Liver (tissue), 3 donors: ENCODE measurements around the gene OSBP2.

Experiments used
- FOXA1 ChIP-seq: IDR thresholded peaks from 2 replicates; pipeline ENCODE4 v1.6.1; 2016; ENCODE audit warnings: antibody characterized with exemption
- GABPA ChIP-seq, 2 donors: IDR thresholded peaks in 1 of 2; conservative IDR thresholded peaks in 1 of 2; 2 replicates each; pipeline ENCODE4 v1.6.1; 2016; ENCODE audit warnings: antibody characterized with exemption in 2 of 2, mild to moderate bottlenecking in 1 of 2, moderate library complexity in 1 of 2
- RAD21 ChIP-seq, 2 donors: IDR thresholded peaks; 2 replicates each; pipeline ENCODE4 v1.6.1; 2016; ENCODE audit warnings: antibody characterized with exemption in 2 of 2, mild to moderate bottlenecking in 2 of 2
- SP1 ChIP-seq: IDR thresholded peaks from 2 replicates; pipeline ENCODE4 v1.6.1; 2018; ENCODE audit warnings: antibody characterized with exemption, mild to moderate bottlenecking
- YY1 ChIP-seq: IDR thresholded peaks from 2 replicates; pipeline ENCODE4 v1.6.1; 2016; ENCODE audit warnings: antibody characterized with exemption, mild to moderate bottlenecking
- TF ChIP-seq, protein P1 (sequence below): fragments of 150-350 bp; IDR thresholded peaks from 2 replicates; pipeline ENCODE4 v1.5.1; 2017; ENCODE audit warnings: improper control_type of control experiment, low read depth, low read length; ENCODE audit not compliant: missing input control
- TF ChIP-seq, protein P2 (sequence below): IDR thresholded peaks from 2 replicates; pipeline ENCODE4 v1.6.1; 2016; ENCODE audit warnings: antibody characterized with exemption, mild to moderate bottlenecking
- TF ChIP-seq, protein P3 (sequence below): IDR thresholded peaks from 2 replicates; pipeline ENCODE4 v1.6.1; 2016; ENCODE audit warnings: antibody characterized with exemption
- TF ChIP-seq, protein P4 (sequence below): IDR thresholded peaks from 2 replicates; pipeline ENCODE4 v1.6.1; 2016; ENCODE audit warnings: antibody characterized with exemption
- TF ChIP-seq, protein P5 (sequence below): IDR thresholded peaks from 2 replicates; pipeline ENCODE4 v1.6.1; 2016; ENCODE audit warnings: antibody characterized with exemption
- donor health status: healthy.
- donor health status: healthy.

DNA sequence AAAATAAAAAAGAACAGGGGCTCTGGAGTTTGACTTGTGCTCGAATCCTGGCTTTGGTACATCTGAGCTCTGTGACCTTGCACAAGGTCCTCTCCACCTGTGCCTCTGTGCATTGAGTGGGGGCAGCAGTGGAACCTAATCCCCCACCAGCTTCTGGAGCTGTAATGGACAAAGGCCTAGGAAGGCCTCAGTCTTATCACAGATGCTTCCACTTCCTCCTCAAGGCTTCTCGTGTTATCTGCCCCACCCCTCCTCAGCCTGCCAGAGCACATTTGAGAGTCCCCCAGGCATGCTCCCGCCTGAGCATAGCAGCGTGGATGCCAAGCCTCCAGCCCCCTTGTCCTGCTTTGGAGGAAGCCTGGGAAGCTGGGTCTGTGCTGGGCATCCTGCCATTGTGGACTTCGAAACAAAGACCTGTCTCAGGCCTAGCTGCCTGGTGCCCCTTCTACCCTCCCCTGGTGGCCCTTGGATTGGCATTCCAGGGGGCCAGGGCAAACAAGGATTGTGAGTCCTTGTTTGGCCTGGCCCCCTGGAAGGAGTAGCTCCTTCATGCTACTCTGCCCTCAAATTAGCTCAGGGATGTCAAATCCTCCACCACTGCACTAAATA lies 44.1 kb upstream of the OSBP2 start:
- TF ChIP-seq, protein P1, sequence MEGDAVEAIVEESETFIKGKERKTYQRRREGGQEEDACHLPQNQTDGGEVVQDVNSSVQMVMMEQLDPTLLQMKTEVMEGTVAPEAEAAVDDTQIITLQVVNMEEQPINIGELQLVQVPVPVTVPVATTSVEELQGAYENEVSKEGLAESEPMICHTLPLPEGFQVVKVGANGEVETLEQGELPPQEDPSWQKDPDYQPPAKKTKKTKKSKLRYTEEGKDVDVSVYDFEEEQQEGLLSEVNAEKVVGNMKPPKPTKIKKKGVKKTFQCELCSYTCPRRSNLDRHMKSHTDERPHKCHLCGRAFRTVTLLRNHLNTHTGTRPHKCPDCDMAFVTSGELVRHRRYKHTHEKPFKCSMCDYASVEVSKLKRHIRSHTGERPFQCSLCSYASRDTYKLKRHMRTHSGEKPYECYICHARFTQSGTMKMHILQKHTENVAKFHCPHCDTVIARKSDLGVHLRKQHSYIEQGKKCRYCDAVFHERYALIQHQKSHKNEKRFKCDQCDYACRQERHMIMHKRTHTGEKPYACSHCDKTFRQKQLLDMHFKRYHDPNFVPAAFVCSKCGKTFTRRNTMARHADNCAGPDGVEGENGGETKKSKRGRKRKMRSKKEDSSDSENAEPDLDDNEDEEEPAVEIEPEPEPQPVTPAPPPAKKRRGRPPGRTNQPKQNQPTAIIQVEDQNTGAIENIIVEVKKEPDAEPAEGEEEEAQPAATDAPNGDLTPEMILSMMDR = no peak
- TF ChIP-seq, protein P2, sequence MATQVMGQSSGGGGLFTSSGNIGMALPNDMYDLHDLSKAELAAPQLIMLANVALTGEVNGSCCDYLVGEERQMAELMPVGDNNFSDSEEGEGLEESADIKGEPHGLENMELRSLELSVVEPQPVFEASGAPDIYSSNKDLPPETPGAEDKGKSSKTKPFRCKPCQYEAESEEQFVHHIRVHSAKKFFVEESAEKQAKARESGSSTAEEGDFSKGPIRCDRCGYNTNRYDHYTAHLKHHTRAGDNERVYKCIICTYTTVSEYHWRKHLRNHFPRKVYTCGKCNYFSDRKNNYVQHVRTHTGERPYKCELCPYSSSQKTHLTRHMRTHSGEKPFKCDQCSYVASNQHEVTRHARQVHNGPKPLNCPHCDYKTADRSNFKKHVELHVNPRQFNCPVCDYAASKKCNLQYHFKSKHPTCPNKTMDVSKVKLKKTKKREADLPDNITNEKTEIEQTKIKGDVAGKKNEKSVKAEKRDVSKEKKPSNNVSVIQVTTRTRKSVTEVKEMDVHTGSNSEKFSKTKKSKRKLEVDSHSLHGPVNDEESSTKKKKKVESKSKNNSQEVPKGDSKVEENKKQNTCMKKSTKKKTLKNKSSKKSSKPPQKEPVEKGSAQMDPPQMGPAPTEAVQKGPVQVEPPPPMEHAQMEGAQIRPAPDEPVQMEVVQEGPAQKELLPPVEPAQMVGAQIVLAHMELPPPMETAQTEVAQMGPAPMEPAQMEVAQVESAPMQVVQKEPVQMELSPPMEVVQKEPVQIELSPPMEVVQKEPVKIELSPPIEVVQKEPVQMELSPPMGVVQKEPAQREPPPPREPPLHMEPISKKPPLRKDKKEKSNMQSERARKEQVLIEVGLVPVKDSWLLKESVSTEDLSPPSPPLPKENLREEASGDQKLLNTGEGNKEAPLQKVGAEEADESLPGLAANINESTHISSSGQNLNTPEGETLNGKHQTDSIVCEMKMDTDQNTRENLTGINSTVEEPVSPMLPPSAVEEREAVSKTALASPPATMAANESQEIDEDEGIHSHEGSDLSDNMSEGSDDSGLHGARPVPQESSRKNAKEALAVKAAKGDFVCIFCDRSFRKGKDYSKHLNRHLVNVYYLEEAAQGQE = no peak
- TF ChIP-seq, protein P3, sequence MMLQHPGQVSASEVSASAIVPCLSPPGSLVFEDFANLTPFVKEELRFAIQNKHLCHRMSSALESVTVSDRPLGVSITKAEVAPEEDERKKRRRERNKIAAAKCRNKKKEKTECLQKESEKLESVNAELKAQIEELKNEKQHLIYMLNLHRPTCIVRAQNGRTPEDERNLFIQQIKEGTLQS = no peak
- TF ChIP-seq SP1 (no peak), RAD21 (IDR thresholded peaks at IDR 0.05) (no peak), YY1 (no peak), GABPA (IDR thresholded peaks at IDR 0.05 in 1 of 2, conservative IDR thresholded peaks at IDR 0.05 in 1 of 2) (no peak), FOXA1 (no peak)
- TF ChIP-seq, protein P4, sequence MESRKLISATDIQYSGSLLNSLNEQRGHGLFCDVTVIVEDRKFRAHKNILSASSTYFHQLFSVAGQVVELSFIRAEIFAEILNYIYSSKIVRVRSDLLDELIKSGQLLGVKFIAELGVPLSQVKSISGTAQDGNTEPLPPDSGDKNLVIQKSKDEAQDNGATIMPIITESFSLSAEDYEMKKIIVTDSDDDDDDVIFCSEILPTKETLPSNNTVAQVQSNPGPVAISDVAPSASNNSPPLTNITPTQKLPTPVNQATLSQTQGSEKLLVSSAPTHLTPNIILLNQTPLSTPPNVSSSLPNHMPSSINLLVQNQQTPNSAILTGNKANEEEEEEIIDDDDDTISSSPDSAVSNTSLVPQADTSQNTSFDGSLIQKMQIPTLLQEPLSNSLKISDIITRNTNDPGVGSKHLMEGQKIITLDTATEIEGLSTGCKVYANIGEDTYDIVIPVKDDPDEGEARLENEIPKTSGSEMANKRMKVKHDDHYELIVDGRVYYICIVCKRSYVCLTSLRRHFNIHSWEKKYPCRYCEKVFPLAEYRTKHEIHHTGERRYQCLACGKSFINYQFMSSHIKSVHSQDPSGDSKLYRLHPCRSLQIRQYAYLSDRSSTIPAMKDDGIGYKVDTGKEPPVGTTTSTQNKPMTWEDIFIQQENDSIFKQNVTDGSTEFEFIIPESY = no peak
- TF ChIP-seq, protein P5, sequence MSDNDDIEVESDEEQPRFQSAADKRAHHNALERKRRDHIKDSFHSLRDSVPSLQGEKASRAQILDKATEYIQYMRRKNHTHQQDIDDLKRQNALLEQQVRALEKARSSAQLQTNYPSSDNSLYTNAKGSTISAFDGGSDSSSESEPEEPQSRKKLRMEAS = no peak
